ENCODE data around the gene SLC35F1.

SLC35F1 gene

DNA sequence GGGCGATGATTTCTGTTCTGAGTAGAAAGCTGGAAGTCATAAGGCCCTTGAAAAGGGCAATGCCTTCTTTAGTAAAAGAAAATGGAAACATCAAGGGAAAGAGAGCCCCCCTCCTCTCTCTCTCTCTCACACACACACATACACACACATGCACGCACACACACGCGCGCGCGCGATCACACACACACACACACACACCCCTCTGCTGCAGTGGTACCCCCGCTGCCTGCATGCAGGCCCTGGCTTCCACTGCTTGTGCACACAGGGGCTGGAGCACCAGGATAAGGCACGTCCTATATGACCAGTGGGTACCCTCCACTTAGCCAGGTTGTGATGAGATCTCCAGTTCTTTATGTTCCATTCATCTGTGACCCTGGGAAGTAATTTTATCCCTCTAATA lies 300.9 kb downstream of the SLC35F1 start:
- POLR2A ChIA-PET, result interaction anchor here (0.6 kb wide), 1 partner anchor 1840 kb away, joined by 3 read pairs; no protein-coding TSS in a partner anchor
- TF ChIP-seq L3MBTL2 (conservative IDR thresholded peaks at IDR 0.05), result no peak
- no peak for TF ChIP-seq TARDBP (IDR thresholded peaks at IDR 0.05)
- TF ChIP-seq FOXK2 (IDR thresholded peaks at IDR 0.05), result no peak
- TF ChIP-seq CTBP1 (IDR thresholded peaks at IDR 0.05; ENCODE audit: borderline replicate concordance), result no peak
- TF ChIP-seq, protein P1, sequence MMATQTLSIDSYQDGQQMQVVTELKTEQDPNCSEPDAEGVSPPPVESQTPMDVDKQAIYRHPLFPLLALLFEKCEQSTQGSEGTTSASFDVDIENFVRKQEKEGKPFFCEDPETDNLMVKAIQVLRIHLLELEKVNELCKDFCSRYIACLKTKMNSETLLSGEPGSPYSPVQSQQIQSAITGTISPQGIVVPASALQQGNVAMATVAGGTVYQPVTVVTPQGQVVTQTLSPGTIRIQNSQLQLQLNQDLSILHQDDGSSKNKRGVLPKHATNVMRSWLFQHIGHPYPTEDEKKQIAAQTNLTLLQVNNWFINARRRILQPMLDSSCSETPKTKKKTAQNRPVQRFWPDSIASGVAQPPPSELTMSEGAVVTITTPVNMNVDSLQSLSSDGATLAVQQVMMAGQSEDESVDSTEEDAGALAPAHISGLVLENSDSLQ (IDR thresholded peaks at IDR 0.05), result no peak
- no peak for TF ChIP-seq HDGF (IDR thresholded peaks at IDR 0.05; ENCODE audit: borderline replicate concordance)
- TF ChIP-seq LEF1 (IDR thresholded peaks at IDR 0.05; ENCODE audit: borderline replicate concordance), result no peak
- no peak for TF ChIP-seq NFRKB (IDR thresholded peaks at IDR 0.05)
- no peak for TF ChIP-seq ZNF384 (IDR thresholded peaks at IDR 0.05)
- no peak for TF ChIP-seq BHLHE40 (IDR thresholded peaks at IDR 0.05; ENCODE audit: borderline replicate concordance)
- TF ChIP-seq ARNT (IDR thresholded peaks at IDR 0.05), result no peak
- TF ChIP-seq SP1 (IDR thresholded peaks at IDR 0.05), result no peak
- TF ChIP-seq SUZ12 (IDR thresholded peaks at IDR 0.05), result no peak
- TF ChIP-seq ELF4 (IDR thresholded peaks at IDR 0.05), result no peak
- TF ChIP-seq FOXM1 (IDR thresholded peaks at IDR 0.05; ENCODE audit: borderline replicate concordance), result no peak
- TF ChIP-seq FOXA1 (IDR thresholded peaks at IDR 0.05), result no peak
- CTCF ChIA-PET, result no interaction called here
- no peak for DNase-seq (ENCODE audit: extremely low spot score)

DNA sequence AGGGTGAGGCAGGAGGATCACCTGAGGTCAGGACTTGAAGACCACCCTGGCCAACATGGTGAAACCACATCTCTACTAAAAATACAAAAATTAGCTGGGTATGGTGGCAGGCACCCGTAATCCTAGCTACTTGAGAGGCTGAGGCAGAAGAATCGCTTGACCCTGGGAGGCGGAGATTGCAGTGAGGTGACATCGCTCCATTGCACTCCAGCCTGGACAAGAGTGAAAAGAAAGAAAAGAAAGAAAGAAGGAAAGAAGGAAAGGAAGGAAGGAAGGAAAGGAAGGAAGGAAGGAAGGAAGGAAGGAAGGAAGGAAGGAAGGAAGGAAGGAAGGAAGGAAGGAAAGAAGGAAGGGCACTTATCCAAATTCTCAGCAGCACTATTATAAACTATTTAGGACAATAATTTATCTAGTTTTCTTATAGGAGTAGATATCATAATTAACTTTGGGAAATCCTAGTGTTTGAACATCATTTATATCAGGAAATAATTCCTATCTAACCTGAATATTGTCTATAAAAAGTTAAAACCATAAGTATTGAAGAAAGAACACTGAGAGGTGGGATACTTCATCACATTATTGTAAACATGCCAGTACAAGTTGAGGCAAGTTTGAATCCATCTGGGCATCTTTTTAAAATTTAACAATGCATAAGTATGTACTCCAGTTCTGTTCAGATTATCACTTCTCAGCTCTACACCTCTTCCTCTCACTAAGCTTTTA lies 305.5 kb downstream of the SLC35F1 start:
- ChIA-PET CTCF (no interaction called here), POLR2A (no interaction called here)
- TF ChIP-seq FOXM1 (IDR thresholded peaks at IDR 0.05; ENCODE audit: borderline replicate concordance) (no peak), LEF1 (IDR thresholded peaks at IDR 0.05; ENCODE audit: borderline replicate concordance) (no peak), BHLHE40 (IDR thresholded peaks at IDR 0.05; ENCODE audit: borderline replicate concordance) (no peak), ELF4 (IDR thresholded peaks at IDR 0.05) (no peak), NFRKB (IDR thresholded peaks at IDR 0.05) (no peak), SP1 (IDR thresholded peaks at IDR 0.05) (no peak), L3MBTL2 (conservative IDR thresholded peaks at IDR 0.05) (no peak), SUZ12 (IDR thresholded peaks at IDR 0.05) (no peak), ARNT (IDR thresholded peaks at IDR 0.05) (no peak), TARDBP (IDR thresholded peaks at IDR 0.05) (no peak), FOXA1 (IDR thresholded peaks at IDR 0.05) (no peak)
- TF ChIP-seq, protein P1 (IDR thresholded peaks at IDR 0.05), result no peak
- DNase-seq (ENCODE audit: extremely low spot score), result no peak

DNA sequence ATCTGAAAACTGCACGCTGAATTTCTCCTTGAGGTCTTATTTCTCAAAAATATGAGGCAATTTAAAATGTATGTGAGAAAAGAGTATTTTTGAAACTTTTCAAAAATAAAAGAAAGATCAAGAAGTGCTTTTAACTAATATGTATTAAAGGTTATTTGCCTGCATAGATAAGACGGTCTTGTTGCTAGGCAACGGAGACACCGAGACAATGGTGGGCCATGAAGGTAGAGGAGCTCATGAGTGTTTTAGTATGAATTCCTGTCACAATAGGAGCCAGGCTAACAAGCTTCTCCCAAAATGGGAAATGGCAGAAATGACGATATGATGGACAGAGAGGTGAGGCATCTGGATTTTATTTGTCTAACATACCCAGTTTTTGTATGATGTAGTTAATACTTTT lies 308.2 kb downstream of the SLC35F1 start:
- POLR2A ChIA-PET, result no interaction called here
- DNase-seq (ENCODE audit: extremely low spot score), result no peak
- CTCF ChIA-PET, result no interaction called here
- TF ChIP-seq FOXK2 (IDR thresholded peaks at IDR 0.05), result no peak
- TF ChIP-seq SUZ12 (IDR thresholded peaks at IDR 0.05), result no peak
- TF ChIP-seq SP1 (IDR thresholded peaks at IDR 0.05), result no peak
- TF ChIP-seq, protein P1 (IDR thresholded peaks at IDR 0.05), result no peak
- TF ChIP-seq TARDBP (IDR thresholded peaks at IDR 0.05), result no peak
- no peak for TF ChIP-seq BHLHE40 (IDR thresholded peaks at IDR 0.05; ENCODE audit: borderline replicate concordance)
- TF ChIP-seq L3MBTL2 (conservative IDR thresholded peaks at IDR 0.05), result no peak
- no peak for TF ChIP-seq CTBP1 (IDR thresholded peaks at IDR 0.05; ENCODE audit: borderline replicate concordance)
- no peak for TF ChIP-seq NFRKB (IDR thresholded peaks at IDR 0.05)
- no peak for TF ChIP-seq ARNT (IDR thresholded peaks at IDR 0.05)
- TF ChIP-seq HDGF (IDR thresholded peaks at IDR 0.05; ENCODE audit: borderline replicate concordance), result no peak
- no peak for TF ChIP-seq FOXM1 (IDR thresholded peaks at IDR 0.05; ENCODE audit: borderline replicate concordance)
- TF ChIP-seq FOXA1 (IDR thresholded peaks at IDR 0.05), result no peak
- no peak for TF ChIP-seq LEF1 (IDR thresholded peaks at IDR 0.05; ENCODE audit: borderline replicate concordance)

DNA sequence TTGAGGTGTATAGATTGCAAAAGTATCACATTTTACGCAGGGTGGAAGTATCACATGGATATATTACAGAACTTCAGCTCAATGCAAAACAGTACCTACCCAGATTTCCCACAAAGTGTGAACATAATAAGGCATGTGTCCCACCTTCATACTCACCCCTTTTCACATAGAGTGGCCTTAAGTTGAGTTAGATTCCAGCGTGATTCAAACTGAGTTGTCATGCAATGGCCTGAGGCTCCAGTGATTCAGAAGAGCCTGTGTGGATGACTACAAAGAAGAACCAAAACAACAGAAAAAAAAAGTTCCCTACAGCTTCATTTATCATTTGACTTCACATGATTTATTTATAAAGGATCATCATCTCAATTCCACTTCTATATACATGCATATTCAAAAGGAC lies 309.7 kb downstream of the SLC35F1 start:
- ChIA-PET CTCF (no interaction called here), POLR2A (no interaction called here)
- DNase-seq (ENCODE audit: extremely low spot score), result no peak
- TF ChIP-seq, protein P1 (IDR thresholded peaks at IDR 0.05), result no peak
- no peak for TF ChIP-seq FOXM1 (IDR thresholded peaks at IDR 0.05; ENCODE audit: borderline replicate concordance)
- TF ChIP-seq CTBP1 (IDR thresholded peaks at IDR 0.05; ENCODE audit: borderline replicate concordance), result no peak
- no peak for TF ChIP-seq ARNT (IDR thresholded peaks at IDR 0.05)
- no peak for TF ChIP-seq ELF4 (IDR thresholded peaks at IDR 0.05)

DNA sequence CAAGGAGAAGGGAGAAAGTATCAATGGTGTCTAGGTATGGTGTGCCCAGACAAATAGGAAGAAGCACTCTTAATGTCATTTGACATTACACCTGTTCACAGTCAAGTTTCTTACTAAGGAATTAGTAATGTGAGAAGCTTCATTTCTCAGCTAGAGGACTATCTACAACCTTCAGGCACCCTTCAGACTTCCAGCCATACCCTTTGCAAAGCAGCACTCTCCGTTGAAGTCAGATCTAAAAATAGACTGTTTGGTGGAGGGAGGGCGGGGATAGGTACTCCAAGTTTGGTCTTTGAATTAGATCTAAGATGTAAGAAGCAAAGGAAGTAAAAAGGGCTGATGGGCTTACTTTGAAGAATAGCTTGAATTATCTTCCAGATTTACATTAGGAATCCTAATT lies 311.1 kb downstream of the SLC35F1 start:
- POLR2A ChIA-PET, result no interaction called here
- DNase-seq (ENCODE audit: extremely low spot score), result no peak
- TF ChIP-seq ZNF384 (IDR thresholded peaks at IDR 0.05), result no peak
- TF ChIP-seq CTBP1 (IDR thresholded peaks at IDR 0.05; ENCODE audit: borderline replicate concordance), result no peak
- no peak for TF ChIP-seq SUZ12 (IDR thresholded peaks at IDR 0.05)
- no peak for TF ChIP-seq ARNT (IDR thresholded peaks at IDR 0.05)
- TF ChIP-seq HDGF (IDR thresholded peaks at IDR 0.05; ENCODE audit: borderline replicate concordance), result no peak
- CTCF ChIA-PET, result interaction anchor here (0.6 kb wide), 1 partner anchor 117 kb away, joined by 3 read pairs; no protein-coding TSS in a partner anchor
